ENCODE measurements around the gene CAMK1D.

The CAMK1D gene

GRCh38 chr10:12743941-12744340 lies 394.6 kb downstream of the CAMK1D start:
- no peak for TF ChIP-seq CTCF (IDR thresholded peaks at IDR 0.05; ENCODE audit: control insufficient read depth, extremely low read depth, insufficient read depth)
- H3K4me3 ChIP-seq (ENCODE audit: low read depth, low read length): no peak overlapping the region
- DNase-seq (ENCODE audit: low read depth): no peak

- TF ChIP-seq CTCF (IDR thresholded peaks at IDR 0.05; ENCODE audit: control insufficient read depth, extremely low read depth, insufficient read depth): no peak
- no peak overlapping the region for H3K4me3 ChIP-seq (ENCODE audit: low read depth, low read length)
Measured at GRCh38 chr10:12748186-12748585, 398.8 kb downstream of the CAMK1D start.

GRCh38 chr10:12749760-12750478 lies 400.6 kb downstream of the CAMK1D start:
- H3K4me3 ChIP-seq (ENCODE audit: low read depth, low read length): no peak overlapping the region
- no peak for TF ChIP-seq CTCF (IDR thresholded peaks at IDR 0.05; ENCODE audit: control insufficient read depth, extremely low read depth, insufficient read depth)
- no peak for DNase-seq (ENCODE audit: low read depth)

More at GRCh38 chr10:12748186-12748585, 398.8 kb downstream of the CAMK1D start:
- no peak for DNase-seq (ENCODE audit: low read depth)

GRCh38 chr10:12750526-12751201 lies 401.3 kb downstream of the CAMK1D start:
- no peak for TF ChIP-seq CTCF (IDR thresholded peaks at IDR 0.05; ENCODE audit: control insufficient read depth, extremely low read depth, insufficient read depth)
- DNase-seq (ENCODE audit: low read depth): no peak
- no peak overlapping the region for H3K4me3 ChIP-seq (ENCODE audit: low read depth, low read length)

- H3K4me3 ChIP-seq (ENCODE audit: low read depth, low read length): no peak overlapping the region
- TF ChIP-seq CTCF (IDR thresholded peaks at IDR 0.05; ENCODE audit: control insufficient read depth, extremely low read depth, insufficient read depth): no peak
- DNase-seq (ENCODE audit: low read depth): no peak
Measured at GRCh38 chr10:12755075-12755474, 405.7 kb downstream of the CAMK1D start.

GRCh38 chr10:12757351-12757750 lies 408.0 kb downstream of the CAMK1D start:
- DNase-seq (ENCODE audit: low read depth): no peak
- H3K4me3 ChIP-seq (ENCODE audit: low read depth, low read length): no peak overlapping the region
- no peak for TF ChIP-seq CTCF (IDR thresholded peaks at IDR 0.05; ENCODE audit: control insufficient read depth, extremely low read depth, insufficient read depth)
